K562 (cell line): Measurements from ENCODE around the gene KCTD15. TPM values are rescaled to one million over a fixed set of nuclear protein-coding genes. Genes with fewer than 3 reads are reported as not detected.

Source experiments
- ATAC-seq: fragments of 200-7000 bp; cut with Tn5 transposase; 3 replicates; pipeline ENCODE4 v1.9.1; 2020; ENCODE audit warnings: moderate library complexity
- BruUV-seq: library from RNA; stranded (reverse); fragments of 400-500 nt; replicated peaks from 2 replicates; lab custom pipeline; 2021; lab: Mats Ljungman, UMichigan
- CTCF ChIA-PET: fragments of 300-600 bp; formaldehyde crosslinking; extraction: SDS; loops from one replicate; lab custom pipeline; 2021; ENCODE audit warnings: low intra/inter-chr PET ratio; lab: Yijun Ruan, JAX
- POLR2A ChIA-PET: fragments of 300-600, 350-650 bp; sonication (Branson Sonifier 250); formaldehyde crosslinking; extraction: SDS; loops from one replicate; lab custom pipeline; 2021; ENCODE audit warnings: antibody characterized with exemption, inconsistent platforms; lab: Yijun Ruan, JAX
- DNase-seq, 4 experiments: peaks; one replicate each; pipeline versions ENCODE4 v3.0.0 to v3.0.0-alpha.2; 2011 to 2018; ENCODE audit warnings: low spot score in 3 of 4, mixed read lengths in 3 of 4; ENCODE audit errors: extremely low read depth in 1 of 4
- FAIRE-seq: peaks from 2 replicates; lab custom pipeline; 2011; peaks lifted over from hg19 to GRCh38; lab: Jason Lieb, UNC
- H2AFZ ChIP-seq: 2 replicates; pipeline ENCODE4 v1.6.0; 2011; ENCODE audit warnings: low read depth, low read length, control low read depth, inconsistent platforms
- H3K27ac ChIP-seq: fragments of 200-600 bp; 3 replicates; pipeline ENCODE4 v1.8.0; 2011; ENCODE audit warnings: low read depth, mild to moderate bottlenecking, control low read depth, inconsistent platforms, low read length, moderate library complexity, mixed read lengths; ENCODE audit errors: extremely low read depth
- H3K27me3 ChIP-seq, 2 experiments: fragments of 300-600 bp in 1 of 2; 2 replicates in 1 of 2; 3 replicates in 1 of 2; pipeline versions ENCODE4 v1.6.0 to v1.8.0; 2011; ENCODE audit warnings: inconsistent platforms in 2 of 2, low read length in 2 of 2, mild to moderate bottlenecking in 1 of 2, mixed read lengths in 1 of 2, moderate library complexity in 1 of 2; ENCODE audit not compliant: control insufficient read depth in 2 of 2, insufficient read depth in 2 of 2
- H3K36me3 ChIP-seq: fragments of 300-600 bp; 3 replicates; pipeline ENCODE4 v1.8.0; 2011; ENCODE audit warnings: mild to moderate bottlenecking, low read length, inconsistent platforms; ENCODE audit not compliant: control insufficient read depth, insufficient read depth
- H3K4me1 ChIP-seq, 2 experiments: fragments of 200-600 bp in 1 of 2; replicated peaks in 1 of 2; 2 replicates in 1 of 2; 3 replicates in 1 of 2; pipeline versions ENCODE4 v1.5.1 to v1.8.0; 2011; ENCODE audit warnings: inconsistent platforms in 2 of 2, low read length in 2 of 2, mild to moderate bottlenecking in 1 of 2, mixed read lengths in 1 of 2, moderate library complexity in 1 of 2; ENCODE audit not compliant: control insufficient read depth in 2 of 2, insufficient read depth in 2 of 2
- H3K4me2 ChIP-seq: 2 replicates; pipeline ENCODE4 v1.6.1; 2011; ENCODE audit warnings: low read length, control low read depth, inconsistent platforms, mixed read lengths; ENCODE audit not compliant: insufficient read depth
- H3K4me3 ChIP-seq: fragments of 200-600 bp; sonication (generic), shearing (Covaris generic); 2 replicates; pipeline ENCODE4 v1.5.1; 2016; ENCODE audit warnings: control low read depth, inconsistent platforms
- H3K79me2 ChIP-seq: fragments of 200-600 bp; 3 replicates; pipeline ENCODE4 v1.8.0; 2011; ENCODE audit warnings: low read length, inconsistent platforms; ENCODE audit not compliant: control insufficient read depth, insufficient read depth
- H3K9ac ChIP-seq, 2 experiments: 2 replicates each; pipeline versions ENCODE4 v1.6.0 to v1.6.1; 2011; ENCODE audit warnings: low read depth in 2 of 2, low read length in 2 of 2, control low read depth in 1 of 2, inconsistent platforms in 1 of 2, mild to moderate bottlenecking in 1 of 2, mixed read lengths in 1 of 2; ENCODE audit not compliant: insufficient read depth in 1 of 2
- H3K9me1 ChIP-seq: one replicate; pipeline ENCODE4 v1.6.0; 2011; ENCODE audit warnings: inconsistent platforms, mild to moderate bottlenecking, low read length, moderate library complexity; ENCODE audit not compliant: control insufficient read depth, insufficient read depth
- H3K9me3 ChIP-seq: replicated peaks from 2 replicates; pipeline ENCODE4 v1.5.1; 2011; ENCODE audit warnings: low read depth, low read length, inconsistent platforms; ENCODE audit not compliant: control insufficient read depth, insufficient read depth
- H4K20me1 ChIP-seq: replicated peaks from 2 replicates; pipeline ENCODE4 v1.6.1; 2011; ENCODE audit warnings: low read length, inconsistent platforms, mixed read lengths; ENCODE audit not compliant: control insufficient read depth, insufficient read depth
- ELF4 ChIP-seq: fragments of 450-650 bp; formaldehyde crosslinking; IDR thresholded peaks from 2 replicates; pipeline ENCODE4 v1.4.0; 2022; ENCODE audit warnings: missing genetic modification characterization
- FOSL1 ChIP-seq: fragments of 200-800 bp; sonication (Bioruptor generic); conservative IDR thresholded peaks from 2 replicates; pipeline ENCODE4 v1.6.1; 2016; ENCODE audit warnings: missing genetic modification characterization, missing compliant biosample characterization
- MAFK ChIP-seq: IDR thresholded peaks from 2 replicates; pipeline ENCODE4 v1.6.1; 2011; ENCODE audit warnings: low read length, improper control_type of control experiment
- MYNN ChIP-seq, 2 experiments: sonication (generic); formaldehyde crosslinking in 1 of 2; IDR thresholded peaks; 2 replicates each; pipeline versions ENCODE4 v1.5.0 to v1.6.1; 2016 to 2020; ENCODE audit warnings: antibody characterized with exemption in 1 of 2, missing genetic modification reagents in 1 of 2
- TCFL5 ChIP-seq: fragments of 250-450 bp; sonication (Bioruptor Pico); conservative IDR thresholded peaks from 2 replicates; pipeline ENCODE4 v1.6.1; 2021; ENCODE audit warnings: mild to moderate bottlenecking, moderate library complexity, matching md5 sums
- TRIM28 ChIP-seq: fragments of 450-650 bp; IDR thresholded peaks from 2 replicates; pipeline ENCODE4 v1.6.1; 2017
- ZNF197 ChIP-seq: fragments of 200-800 bp; sonication (Bioruptor generic); IDR thresholded peaks from 2 replicates; pipeline ENCODE4 v1.6.1; 2016; ENCODE audit warnings: low read depth, missing genetic modification characterization, missing compliant biosample characterization
- WGBS: fragments of 100-300 bp; shearing (Covaris generic); methylation state at CpG from one replicate; pipeline ENCODE4 v1.1.6; 2016; ENCODE audit warnings: low coverage, mixed read lengths; ENCODE audit not compliant: insufficient coverage; ENCODE audit errors: missing lambda C conversion rate; 5-methylcytosine and 5-hydroxymethylcytosine counted together
- in situ Hi-C: fragments of 300-500 bp; cut with MboI; formaldehyde crosslinking; loops from 4 replicates; pipeline ENCODE4 v1.15.0; 2018; ENCODE audit warnings: inconsistent platforms, mixed read lengths
- intact Hi-C: fragments of 100-400 bp; cut with micrococcal nuclease; formaldehyde crosslinking; loops from 2 replicates; pipeline ENCODE4 v1.14.2; 2022
- polyA plus RNA-seq, 8 experiments: library from polyadenylated mRNA; depleted of rRNA in 4 of 8; stranded (reverse) in 5 of 8; unstranded in 3 of 8; fragments of >200 nt; fragmentation: Nextera tagmentation in 2 of 8; fragmentation: Illumina TruSeq in 1 of 8; extraction: Ambion mirVana in 2 of 8; extraction: Trizol in 1 of 8; gene quantifications; 2 replicates each; pipeline versions ENCODE4 v1.2.1 to v1.2.3, GENCODE V29; 2011 to 2014; ENCODE audit warnings: inconsistent platforms in 1 of 8, missing spikeins in 1 of 8
- total RNA-seq, 7 experiments: library from RNA; depleted of rRNA in 6 of 7; stranded (reverse); fragments of >200 nt in 6 of 7; fragmentation: Illumina TruSeq in 2 of 7; extraction: Trizol in 2 of 7; gene quantifications; 2 replicates each; pipeline versions ENCODE4 v1.2.1 to v1.2.3, GENCODE V29; 2011 to 2021; ENCODE audit warnings: low replicate concordance in 1 of 7
- TF ChIP-seq, protein P1 (sequence below): sonication (generic); formaldehyde crosslinking; IDR thresholded peaks from 2 replicates; pipeline ENCODE4 v1.8.0; 2023; ENCODE audit warnings: mild to moderate bottlenecking, missing genetic modification reagents
- TF ChIP-seq, protein P2 (sequence below): fragments of 250-450 bp; sonication (Bioruptor Pico); IDR thresholded peaks from 2 replicates; pipeline ENCODE4 v1.8.0; 2021; ENCODE audit warnings: borderline replicate concordance, mild to moderate bottlenecking, moderate library complexity; ENCODE audit not compliant: poor library complexity, severe bottlenecking
- TF ChIP-seq, protein P3 (sequence below): fragments of 450-650 bp; formaldehyde crosslinking; IDR thresholded peaks from 2 replicates; pipeline ENCODE4 v1.4.0; 2020; ENCODE audit warnings: mild to moderate bottlenecking
- TF ChIP-seq, protein P4 (sequence below), 2 experiments: IDR thresholded peaks; 2 replicates each; pipeline ENCODE4 v1.6.1; 2012; ENCODE audit warnings: improper control_type of control experiment in 2 of 2, low read depth in 2 of 2, low read length in 2 of 2, borderline replicate concordance in 1 of 2
- TF ChIP-seq, protein P5 (sequence below): fragments of 250-450 bp; sonication (Bioruptor Pico); IDR thresholded peaks from 2 replicates; pipeline ENCODE4 v1.8.0; 2021; ENCODE audit warnings: moderate library complexity, mild to moderate bottlenecking, inconsistent platforms

The KCTD15 gene
- total and polyA plus RNA-seq, 9 of the 15 experiments (the other 6 are each of a cell fraction or from before 2014, with no cell fraction given): 1.7 to 49.0 (median 11.8) TPM

DNA sequence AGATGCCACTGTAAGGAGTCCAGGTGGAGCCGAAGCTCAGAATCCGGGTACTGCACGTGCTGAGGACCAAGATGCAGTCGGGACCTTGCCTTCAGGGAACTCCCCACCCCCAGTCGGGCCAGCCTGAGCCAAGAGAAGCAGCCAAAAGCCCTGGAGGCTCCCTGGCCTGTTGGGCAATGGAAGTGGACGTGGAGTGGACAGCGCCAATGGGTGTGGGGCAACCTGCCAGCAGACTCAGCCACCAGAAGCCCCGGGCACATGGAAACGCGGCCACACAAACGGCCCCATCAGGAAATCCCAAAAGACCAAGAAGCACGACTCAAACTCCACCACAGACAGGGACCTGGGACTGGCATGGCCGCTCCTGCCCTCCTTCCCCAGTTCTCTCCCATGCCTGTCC lies 30.0 kb upstream of the KCTD15 start:
- H3K4me3 ChIP-seq: no peak overlapping the region
- no peaks in the 10 kb centered on the region for H3K4me1 ChIP-seq
- H3K4me2 ChIP-seq: no peak overlapping the region
- FAIRE-seq (no peak), ATAC-seq (no peak), DNase-seq (no peak)
- no TSS peak for BruUV-seq
- in situ Hi-C loops (no loop called here), intact Hi-C loops (no loop called here)
- peaks cover 0 to 59% of the 10 kb centered on the region in 2 experiments; a peak in 4 of 5 replicates for H3K27me3 ChIP-seq
- H4K20me1 ChIP-seq: peaks cover 24% of the 10 kb centered on the region
- H3K9ac ChIP-seq: no peak overlapping the region
- no peaks in the 10 kb centered on the region for H3K9me3 ChIP-seq
- no peaks in the 10 kb centered on the region for H3K79me2 ChIP-seq
- POLR2A ChIA-PET: interaction anchor here (0.5 kb wide), 1 partner anchor 84 kb away, joined by 3 read pairs; no protein-coding TSS in a partner anchor
- H2AFZ ChIP-seq: no peak overlapping the region
- H3K27ac ChIP-seq: no peak overlapping the region
- no peaks in the 10 kb centered on the region for H3K36me3 ChIP-seq
- no peaks in the 10 kb centered on the region for H3K9me1 ChIP-seq
- CTCF ChIA-PET: no interaction called here
- whole genome bisulfite sequencing: 2% methylated on average over 13 of the region's 13 CpGs
- TF ChIP-seq MYNN (IDR thresholded peaks at IDR 0.05): no peak
- TF ChIP-seq MYNN (CRISPR knock-in tag; IDR thresholded peaks at IDR 0.05): no peak
- TF ChIP-seq ZNF197: no peak
- TF ChIP-seq TCFL5 (CRISPR knock-in tag): no peak
- no peak for TF ChIP-seq FOSL1
- TF ChIP-seq, protein P1, sequence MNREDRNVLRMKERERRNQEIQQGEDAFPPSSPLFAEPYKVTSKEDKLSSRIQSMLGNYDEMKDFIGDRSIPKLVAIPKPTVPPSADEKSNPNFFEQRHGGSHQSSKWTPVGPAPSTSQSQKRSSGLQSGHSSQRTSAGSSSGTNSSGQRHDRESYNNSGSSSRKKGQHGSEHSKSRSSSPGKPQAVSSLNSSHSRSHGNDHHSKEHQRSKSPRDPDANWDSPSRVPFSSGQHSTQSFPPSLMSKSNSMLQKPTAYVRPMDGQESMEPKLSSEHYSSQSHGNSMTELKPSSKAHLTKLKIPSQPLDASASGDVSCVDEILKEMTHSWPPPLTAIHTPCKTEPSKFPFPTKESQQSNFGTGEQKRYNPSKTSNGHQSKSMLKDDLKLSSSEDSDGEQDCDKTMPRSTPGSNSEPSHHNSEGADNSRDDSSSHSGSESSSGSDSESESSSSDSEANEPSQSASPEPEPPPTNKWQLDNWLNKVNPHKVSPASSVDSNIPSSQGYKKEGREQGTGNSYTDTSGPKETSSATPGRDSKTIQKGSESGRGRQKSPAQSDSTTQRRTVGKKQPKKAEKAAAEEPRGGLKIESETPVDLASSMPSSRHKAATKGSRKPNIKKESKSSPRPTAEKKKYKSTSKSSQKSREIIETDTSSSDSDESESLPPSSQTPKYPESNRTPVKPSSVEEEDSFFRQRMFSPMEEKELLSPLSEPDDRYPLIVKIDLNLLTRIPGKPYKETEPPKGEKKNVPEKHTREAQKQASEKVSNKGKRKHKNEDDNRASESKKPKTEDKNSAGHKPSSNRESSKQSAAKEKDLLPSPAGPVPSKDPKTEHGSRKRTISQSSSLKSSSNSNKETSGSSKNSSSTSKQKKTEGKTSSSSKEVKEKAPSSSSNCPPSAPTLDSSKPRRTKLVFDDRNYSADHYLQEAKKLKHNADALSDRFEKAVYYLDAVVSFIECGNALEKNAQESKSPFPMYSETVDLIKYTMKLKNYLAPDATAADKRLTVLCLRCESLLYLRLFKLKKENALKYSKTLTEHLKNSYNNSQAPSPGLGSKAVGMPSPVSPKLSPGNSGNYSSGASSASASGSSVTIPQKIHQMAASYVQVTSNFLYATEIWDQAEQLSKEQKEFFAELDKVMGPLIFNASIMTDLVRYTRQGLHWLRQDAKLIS (CRISPR knock-in tag): no peak
- TF ChIP-seq, protein P2, sequence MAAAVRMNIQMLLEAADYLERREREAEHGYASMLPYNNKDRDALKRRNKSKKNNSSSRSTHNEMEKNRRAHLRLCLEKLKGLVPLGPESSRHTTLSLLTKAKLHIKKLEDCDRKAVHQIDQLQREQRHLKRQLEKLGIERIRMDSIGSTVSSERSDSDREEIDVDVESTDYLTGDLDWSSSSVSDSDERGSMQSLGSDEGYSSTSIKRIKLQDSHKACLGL (CRISPR knock-in tag): no peak
- TF ChIP-seq, protein P3, sequence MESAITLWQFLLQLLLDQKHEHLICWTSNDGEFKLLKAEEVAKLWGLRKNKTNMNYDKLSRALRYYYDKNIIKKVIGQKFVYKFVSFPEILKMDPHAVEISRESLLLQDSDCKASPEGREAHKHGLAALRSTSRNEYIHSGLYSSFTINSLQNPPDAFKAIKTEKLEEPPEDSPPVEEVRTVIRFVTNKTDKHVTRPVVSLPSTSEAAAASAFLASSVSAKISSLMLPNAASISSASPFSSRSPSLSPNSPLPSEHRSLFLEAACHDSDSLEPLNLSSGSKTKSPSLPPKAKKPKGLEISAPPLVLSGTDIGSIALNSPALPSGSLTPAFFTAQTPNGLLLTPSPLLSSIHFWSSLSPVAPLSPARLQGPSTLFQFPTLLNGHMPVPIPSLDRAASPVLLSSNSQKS (CRISPR knock-in tag): no peak
- TF ChIP-seq TRIM28: no peak
- TF ChIP-seq, protein P4, sequence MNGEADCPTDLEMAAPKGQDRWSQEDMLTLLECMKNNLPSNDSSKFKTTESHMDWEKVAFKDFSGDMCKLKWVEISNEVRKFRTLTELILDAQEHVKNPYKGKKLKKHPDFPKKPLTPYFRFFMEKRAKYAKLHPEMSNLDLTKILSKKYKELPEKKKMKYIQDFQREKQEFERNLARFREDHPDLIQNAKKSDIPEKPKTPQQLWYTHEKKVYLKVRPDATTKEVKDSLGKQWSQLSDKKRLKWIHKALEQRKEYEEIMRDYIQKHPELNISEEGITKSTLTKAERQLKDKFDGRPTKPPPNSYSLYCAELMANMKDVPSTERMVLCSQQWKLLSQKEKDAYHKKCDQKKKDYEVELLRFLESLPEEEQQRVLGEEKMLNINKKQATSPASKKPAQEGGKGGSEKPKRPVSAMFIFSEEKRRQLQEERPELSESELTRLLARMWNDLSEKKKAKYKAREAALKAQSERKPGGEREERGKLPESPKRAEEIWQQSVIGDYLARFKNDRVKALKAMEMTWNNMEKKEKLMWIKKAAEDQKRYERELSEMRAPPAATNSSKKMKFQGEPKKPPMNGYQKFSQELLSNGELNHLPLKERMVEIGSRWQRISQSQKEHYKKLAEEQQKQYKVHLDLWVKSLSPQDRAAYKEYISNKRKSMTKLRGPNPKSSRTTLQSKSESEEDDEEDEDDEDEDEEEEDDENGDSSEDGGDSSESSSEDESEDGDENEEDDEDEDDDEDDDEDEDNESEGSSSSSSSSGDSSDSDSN (IDR thresholded peaks at IDR 0.05; ENCODE audit: borderline replicate concordance in 1 of 2, low read depth in 2 of 2, low read length in 2 of 2): no peak
- TF ChIP-seq, protein P5, sequence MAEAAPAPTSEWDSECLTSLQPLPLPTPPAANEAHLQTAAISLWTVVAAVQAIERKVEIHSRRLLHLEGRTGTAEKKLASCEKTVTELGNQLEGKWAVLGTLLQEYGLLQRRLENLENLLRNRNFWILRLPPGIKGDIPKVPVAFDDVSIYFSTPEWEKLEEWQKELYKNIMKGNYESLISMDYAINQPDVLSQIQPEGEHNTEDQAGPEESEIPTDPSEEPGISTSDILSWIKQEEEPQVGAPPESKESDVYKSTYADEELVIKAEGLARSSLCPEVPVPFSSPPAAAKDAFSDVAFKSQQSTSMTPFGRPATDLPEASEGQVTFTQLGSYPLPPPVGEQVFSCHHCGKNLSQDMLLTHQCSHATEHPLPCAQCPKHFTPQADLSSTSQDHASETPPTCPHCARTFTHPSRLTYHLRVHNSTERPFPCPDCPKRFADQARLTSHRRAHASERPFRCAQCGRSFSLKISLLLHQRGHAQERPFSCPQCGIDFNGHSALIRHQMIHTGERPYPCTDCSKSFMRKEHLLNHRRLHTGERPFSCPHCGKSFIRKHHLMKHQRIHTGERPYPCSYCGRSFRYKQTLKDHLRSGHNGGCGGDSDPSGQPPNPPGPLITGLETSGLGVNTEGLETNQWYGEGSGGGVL: no peak
- TF ChIP-seq MAFK: no peak
- TF ChIP-seq ELF4: no peak
